Panc1 (cell line): Measurements from ENCODE around the gene PRPH. TPM values are rescaled to one million over a fixed set of nuclear protein-coding genes. Genes with fewer than 3 reads are reported as not detected.
"Not testable (repeated sequence)": the region's sequence is repeated elsewhere in the genome, so short reads cannot be mapped to it uniquely, and the experiment has no call there.

ENCODE experiments used
- ATAC-seq: fragments of 200-7000 bp; cut with Tn5 transposase; 2 replicates; pipeline ENCODE4 v1.9.1; 2020; ENCODE audit warnings: mild to moderate bottlenecking, moderate library complexity
- BruUV-seq: library from RNA; stranded (reverse); fragments of 400-500 nt; replicated peaks from 2 replicates; lab custom pipeline; 2021; lab: Mats Ljungman, UMichigan
- CTCF ChIA-PET: fragments of 300-600 bp; sonication (Branson Sonifier 250); formaldehyde crosslinking; loops from one replicate; lab custom pipeline; 2022; ENCODE audit warnings: antibody characterized with exemption; lab: Charles Lee
- POLR2A ChIA-PET: fragments of 300-600 bp; sonication (Branson Sonifier 250); formaldehyde crosslinking; loops from one replicate; lab custom pipeline; 2022; ENCODE audit warnings: antibody characterized with exemption; lab: Charles Lee
- DNase-seq: peaks from one replicate; pipeline ENCODE4 v3.0.0-alpha.2; 2010; ENCODE audit warnings: low read depth, low spot score
- H3K27ac ChIP-seq: 2 replicates; pipeline ENCODE4 v1.5.1; 2011; ENCODE audit warnings: mild to moderate bottlenecking, low read length, inconsistent platforms
- H3K27me3 ChIP-seq: fragments of 200-500 bp; sonication (Bioruptor generic); 2 replicates; pipeline ENCODE4 v1.6.0; 2014; ENCODE audit warnings: low read length, inconsistent platforms; ENCODE audit not compliant: control insufficient read depth, insufficient read depth
- H3K36me3 ChIP-seq: fragments of 200-500 bp; sonication (Bioruptor generic); 2 replicates; pipeline ENCODE4 v1.5.1; 2014; ENCODE audit warnings: inconsistent platforms, mild to moderate bottlenecking, low read length, moderate library complexity; ENCODE audit not compliant: control insufficient read depth, insufficient read depth
- H3K4me1 ChIP-seq: 2 replicates; pipeline ENCODE4 v1.5.1; 2011; ENCODE audit warnings: inconsistent platforms, mild to moderate bottlenecking, low read length, moderate library complexity; ENCODE audit not compliant: control insufficient read depth, insufficient read depth
- H3K4me3 ChIP-seq, 2 experiments: 2 replicates each; pipeline ENCODE4 v1.5.1; 2011 to 2012; ENCODE audit warnings: low read depth in 2 of 2, low read length in 2 of 2, mild to moderate bottlenecking in 2 of 2, inconsistent platforms in 1 of 2, moderate library complexity in 1 of 2
- H3K9me3 ChIP-seq: fragments of 200-500 bp; sonication (Bioruptor generic); 2 replicates; pipeline ENCODE4 v1.5.1; 2014; ENCODE audit warnings: low read depth, mild to moderate bottlenecking, inconsistent platforms, low read length, moderate library complexity; ENCODE audit not compliant: control insufficient read depth, insufficient read depth
- CTCF ChIP-seq: fragments of 450-650 bp; IDR thresholded peaks from 2 replicates; pipeline ENCODE4 v1.5.1; 2017; ENCODE audit warnings: mild to moderate bottlenecking
- POLR2AphosphoS5 ChIP-seq: IDR thresholded peaks from 2 replicates; pipeline ENCODE4 v1.6.1; 2012; ENCODE audit warnings: mild to moderate bottlenecking, low read depth, low read length, moderate library complexity
- REST ChIP-seq, 2 experiments: IDR thresholded peaks; 2 replicates each; pipeline ENCODE4 v1.6.1; 2011 to 2012; ENCODE audit warnings: low read depth in 2 of 2, control low read depth in 1 of 2, low read length in 1 of 2, mild to moderate bottlenecking in 1 of 2, moderate library complexity in 1 of 2; ENCODE audit not compliant: insufficient read depth in 1 of 2
- SIN3A ChIP-seq: IDR thresholded peaks from 2 replicates; pipeline ENCODE4 v1.6.1; 2012; ENCODE audit warnings: low read depth, mild to moderate bottlenecking, low read length, moderate library complexity, borderline replicate concordance; ENCODE audit not compliant: insufficient read depth
- TCF7L2 ChIP-seq: IDR thresholded peaks from 2 replicates; pipeline ENCODE4 v1.6.1; 2011; ENCODE audit warnings: mild to moderate bottlenecking, low read depth, low read length, inconsistent platforms
- in situ Hi-C: cut with HindIII; loops from 2 replicates; pipeline ENCODE4 v1.10.0; 2016; ENCODE audit warnings: low sequenced_read_pairs, low pct_unique_long_range_greater_than_20kb
- intact Hi-C: fragments of 100-400 bp; cut with micrococcal nuclease; formaldehyde crosslinking; loops from one replicate; pipeline ENCODE4 v1.10.0; 2022; ENCODE audit not compliant: unreplicated experiment
- total RNA-seq: library from RNA; stranded (reverse); gene quantifications from one replicate; pipeline ENCODE4 v1.2.1, GENCODE V29; 2021; ENCODE audit not compliant: unreplicated experiment

PRPH gene
- total RNA-seq, 1 experiment from 2014 or later = 0.39 TPM

DNA sequence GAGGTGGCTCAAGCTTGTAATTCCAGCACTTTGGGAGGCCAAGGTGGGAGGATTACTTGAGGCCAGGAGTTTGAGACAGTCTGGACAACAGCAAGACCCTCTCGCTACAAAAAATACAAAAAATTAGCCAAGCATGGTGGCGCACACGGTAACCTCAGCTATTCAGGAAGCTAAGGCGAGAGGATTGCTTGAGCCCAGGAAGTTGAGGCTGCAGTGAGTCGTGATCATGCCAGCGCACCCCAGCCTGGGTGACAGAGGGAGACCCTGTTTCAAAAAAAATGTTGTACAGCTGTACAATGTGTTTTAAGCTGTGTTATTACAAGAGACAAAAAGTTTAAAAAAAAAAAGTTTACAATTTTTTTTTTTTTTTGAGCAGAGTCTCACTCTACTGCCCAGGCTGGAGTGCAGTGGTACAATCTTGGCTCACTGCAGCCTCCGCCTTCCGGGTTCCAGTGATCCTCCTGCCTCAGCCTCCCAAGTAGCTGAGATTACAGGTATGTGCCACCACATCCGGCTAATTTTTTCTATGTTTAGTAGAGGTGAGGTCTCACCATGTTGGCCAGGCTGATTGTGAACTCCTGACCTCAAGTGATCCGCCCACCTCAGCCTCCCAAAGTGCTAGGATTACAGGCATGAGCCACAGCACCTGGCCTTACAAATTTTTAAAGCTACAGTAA is 37.3 kb upstream of the PRPH start:
- H3K27ac ChIP-seq, H3K27me3 ChIP-seq, H3K9me3 ChIP-seq, H3K36me3 ChIP-seq, H3K4me1 ChIP-seq, intact Hi-C loops, ATAC-seq, DNase-seq, BruUV-seq, in situ Hi-C loops, POLR2A ChIA-PET, H3K4me3 ChIP-seq: not testable (repeated sequence)
- CTCF ChIA-PET = interaction anchor here (0.5 to 0.6 kb wide), 3 partner anchors 22 to 169 kb away, joined by 5 to 7 read pairs (median 5); no protein-coding TSS in a partner anchor

DNA sequence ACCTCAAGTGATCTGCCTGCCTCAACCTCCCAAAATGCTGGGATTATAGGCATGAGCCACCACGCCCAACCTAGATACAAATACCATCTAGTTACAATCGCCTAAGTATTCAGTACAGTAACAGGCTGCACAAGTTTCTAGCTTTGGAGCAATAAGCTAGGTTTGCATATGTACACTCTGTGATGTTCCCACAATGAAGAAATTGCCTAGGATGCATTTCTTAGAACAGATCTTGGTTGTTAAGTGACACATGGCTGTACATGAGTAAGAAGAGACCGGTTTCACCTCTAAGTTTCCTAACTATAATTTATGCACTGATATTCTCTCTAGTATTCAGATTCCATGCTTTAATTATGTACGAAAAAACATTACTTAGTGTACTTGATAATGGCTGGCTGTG is 35.5 kb upstream of the PRPH start:
- POLR2A ChIA-PET = no interaction called here

More for the DNA sequence above, 35.5 kb upstream of the PRPH start:
- H3K4me3 ChIP-seq = no peak overlapping the region
- H3K27ac ChIP-seq = no peak overlapping the region
- in situ Hi-C loops = no loop called here
- CTCF ChIA-PET = no interaction called here
- no peaks in the 10 kb centered on the region for H3K36me3 ChIP-seq
- H3K27me3 ChIP-seq = no peaks in the 10 kb centered on the region
- DNase-seq (no peak), ATAC-seq (no peak)
- peaks cover 7% of the 10 kb centered on the region; the same call in 1 of the 2 replicates for H3K4me1 ChIP-seq
- intact Hi-C loops = no loop called here
- H3K9me3 ChIP-seq = no peaks in the 10 kb centered on the region
- no peak for TF ChIP-seq SIN3A
- no peak for TF ChIP-seq TCF7L2
- no peak for TF ChIP-seq CTCF
- no peak for TF ChIP-seq POLR2AphosphoS5
- TF ChIP-seq REST (IDR thresholded peaks at IDR 0.05; ENCODE audit: insufficient read depth in 1 of 2, low read depth in 2 of 2, low read length in 1 of 2) = no peak
- BruUV-seq = no TSS peak
